Loucy (cell line): ENCODE results near the gene SFSWAP.

Source experiments
- H2AFZ ChIP-seq: fragments of 200-600 bp; sonication (generic); 2 replicates; pipeline ENCODE4 v1.6.0; 2016; ENCODE audit warnings: antibody characterized with exemption, mild to moderate bottlenecking, low read length, moderate library complexity
- H3F3A ChIP-seq: fragments of 200-600 bp; 2 replicates; pipeline ENCODE4 v1.6.0; 2016; ENCODE audit warnings: antibody characterized with exemption, low read depth, mild to moderate bottlenecking
- H3K27me3 ChIP-seq: fragments of 200-600 bp; sonication (generic); 2 replicates; pipeline ENCODE4 v1.6.1; 2014; ENCODE audit warnings: low read length, mild to moderate bottlenecking; ENCODE audit not compliant: insufficient read depth, poor library complexity, severe bottlenecking
- H3K36me3 ChIP-seq: fragments of 200-600 bp; sonication (generic); 2 replicates; pipeline ENCODE4 v1.6.1; 2016; ENCODE audit warnings: low read length; ENCODE audit not compliant: insufficient read depth
- H3K4me1 ChIP-seq: fragments of 200-600 bp; sonication (generic); 2 replicates; pipeline ENCODE4 v1.5.1; 2014; ENCODE audit warnings: low read length, mild to moderate bottlenecking; ENCODE audit not compliant: insufficient read depth, poor library complexity, severe bottlenecking
- H3K4me2 ChIP-seq: fragments of 200-600 bp; sonication (generic); 2 replicates; pipeline ENCODE4 v1.6.0; 2014; ENCODE audit warnings: antibody characterized with exemption, low read length, low read depth, mild to moderate bottlenecking; ENCODE audit not compliant: poor library complexity, severe bottlenecking
- H3K4me3 ChIP-seq: fragments of 200-600 bp; sonication (generic); 2 replicates; pipeline ENCODE4 v1.5.1; 2014; ENCODE audit warnings: low read length, mild to moderate bottlenecking, mixed read lengths; ENCODE audit not compliant: poor library complexity, severe bottlenecking
- H3K79me2 ChIP-seq: fragments of 200-600 bp; sonication (generic); 2 replicates; pipeline ENCODE4 v1.6.1; 2014; ENCODE audit warnings: low read length; ENCODE audit not compliant: insufficient read depth
- H3K9ac ChIP-seq: fragments of 200-600 bp; sonication (generic); 2 replicates; pipeline ENCODE4 v1.6.0; 2014; ENCODE audit warnings: mild to moderate bottlenecking, low read depth, low read length, moderate library complexity; ENCODE audit not compliant: poor library complexity, severe bottlenecking
- H3K9me2 ChIP-seq: fragments of 200-600 bp; sonication (generic); replicated peaks from 2 replicates; pipeline ENCODE4 v1.6.1; 2016; ENCODE audit warnings: low read depth, low read length, mixed read lengths
- H3K9me3 ChIP-seq: fragments of 200-600 bp; sonication (generic); 2 replicates; pipeline ENCODE4 v1.6.1; 2014; ENCODE audit warnings: mild to moderate bottlenecking, antibody characterized with exemption, low read length, low read depth; ENCODE audit not compliant: insufficient read depth
- H4K20me1 ChIP-seq: fragments of 200-600 bp; sonication (generic); 2 replicates; pipeline ENCODE4 v1.6.0; 2014; ENCODE audit warnings: antibody characterized with exemption, low read length, mild to moderate bottlenecking; ENCODE audit not compliant: insufficient read depth, poor library complexity, severe bottlenecking
- CTCF ChIP-seq: fragments of 200-600 bp; sonication (generic); conservative IDR thresholded peaks from 2 replicates; pipeline ENCODE4 v1.5.1; 2014; ENCODE audit warnings: mild to moderate bottlenecking, antibody characterized with exemption, low read length
- EZH2phosphoT487 ChIP-seq: fragments of 200-600 bp; IDR thresholded peaks from 2 replicates; pipeline ENCODE4 v1.6.1; 2018; ENCODE audit warnings: antibody characterized with exemption, mild to moderate bottlenecking, moderate library complexity, borderline replicate concordance

The SFSWAP gene

GRCh38 chr12:131734336-131735152 lies 23.7 kb downstream of the SFSWAP start:
- no peaks in the 10 kb centered on the region for H3F3A ChIP-seq
- no peaks in the 10 kb centered on the region for H3K9me2 ChIP-seq
- no peaks in the 10 kb centered on the region for H3K9me3 ChIP-seq
- H3K36me3 ChIP-seq: peaks cover 69% of the 10 kb centered on the region; the same call in 1 of the 2 replicates
- TF ChIP-seq EZH2phosphoT487: no peak
- no peak for TF ChIP-seq CTCF
- H3K9ac ChIP-seq: no peak overlapping the region
- no peaks in the 10 kb centered on the region for H3K27me3 ChIP-seq
- no peak overlapping the region for H3K4me2 ChIP-seq
- H3K4me3 ChIP-seq: no peak overlapping the region
- H3K79me2 ChIP-seq: no peaks in the 10 kb centered on the region
- H4K20me1 ChIP-seq: no peaks in the 10 kb centered on the region
- H3K4me1 ChIP-seq: no peaks in the 10 kb centered on the region
- H2AFZ ChIP-seq: no peak overlapping the region

GRCh38 chr12:131735153-131735456 lies 24.2 kb downstream of the SFSWAP start:
- Histone ChIP-seq H3K36me3 (peaks cover 65% of the 10 kb centered on the region; the same call in 1 of the 2 replicates), H3K9me2 (no peaks in the 10 kb centered on the region), H3K79me2 (no peaks in the 10 kb centered on the region), H3K4me3 (no peak overlapping the region), H4K20me1 (no peaks in the 10 kb centered on the region), H3F3A (no peaks in the 10 kb centered on the region), H3K9me3 (no peaks in the 10 kb centered on the region), H3K4me2 (no peak overlapping the region), H2AFZ (no peak overlapping the region), H3K4me1 (no peaks in the 10 kb centered on the region), H3K27me3 (no peaks in the 10 kb centered on the region), H3K9ac (no peak overlapping the region)
- TF ChIP-seq EZH2phosphoT487 (no peak), CTCF (no peak)

- Histone ChIP-seq H3K4me1 (no peaks in the 10 kb centered on the region), H3K9me3 (no peaks in the 10 kb centered on the region), H3K4me3 (no peak overlapping the region), H3K4me2 (no peak overlapping the region), H3K79me2 (no peaks in the 10 kb centered on the region), H4K20me1 (no peaks in the 10 kb centered on the region), H3K9ac (no peak overlapping the region), H3K27me3 (no peaks in the 10 kb centered on the region), H3F3A (no peaks in the 10 kb centered on the region), H3K9me2 (no peaks in the 10 kb centered on the region), H2AFZ (no peak overlapping the region), H3K36me3 (peaks cover 65% of the 10 kb centered on the region; the same call in 1 of the 2 replicates)
- TF ChIP-seq CTCF (no peak), EZH2phosphoT487 (no peak)
Observed at GRCh38 chr12:131735476-131736445, 24.9 kb downstream of the SFSWAP start.
